Transverse colon (tissue), 4 donors: ENCODE data around the gene MATN3. TPM values are rescaled to one million over a fixed set of nuclear protein-coding genes. Genes with fewer than 3 reads are reported as not detected.
"Not testable (repeated sequence)": the region's sequence is repeated elsewhere in the genome, so short reads cannot be mapped to it uniquely, and the experiment has no call there.

Experiments
- DNase-seq: peaks from one replicate; pipeline ENCODE4 v3.0.0-alpha.2; 2019
- H3K27ac ChIP-seq, 4 donors: fragments of 200-600 bp; sonication (generic); 2 replicates each; pipeline ENCODE4 v1.5.1; 2016 to 2018; ENCODE audit warnings: inconsistent platforms in 4 of 4
- H3K27me3 ChIP-seq: fragments of 200-600 bp; sonication (generic); 2 replicates; pipeline ENCODE4 v1.5.1; 2017; ENCODE audit warnings: inconsistent platforms
- H3K36me3 ChIP-seq, 4 donors: fragments of 200-600 bp; sonication (generic); 2 replicates each; pipeline ENCODE4 v1.5.1; 2017 to 2019; ENCODE audit warnings: inconsistent platforms in 4 of 4
- H3K4me1 ChIP-seq, 4 donors: fragments of 200-600 bp; sonication (generic); 2 replicates each; pipeline ENCODE4 v1.5.1; 2017 to 2020; ENCODE audit warnings: inconsistent platforms in 4 of 4
- H3K4me3 ChIP-seq, 4 donors: fragments of 200-600 bp; sonication (generic); 1 replicate in 1 of 4; 2 replicates in 3 of 4; pipeline versions ENCODE4 v1.5.1 to v1.6.1; 2017 to 2019; ENCODE audit warnings: inconsistent platforms in 4 of 4
- H3K9me3 ChIP-seq, 2 donors: fragments of 200-600 bp; sonication (generic); 2 replicates each; pipeline ENCODE4 v1.5.1; 2017 to 2019; ENCODE audit warnings: inconsistent platforms in 2 of 2
- CTCF ChIP-seq, 5 experiments: fragments of 200-600 bp in 3 of 5; fragments of 450-650 bp in 2 of 5; sonication (generic) in 3 of 5; IDR thresholded peaks; 1 replicate in 2 of 5; 2 replicates in 3 of 5; pipeline ENCODE4 v1.5.1; 2016 to 2017; ENCODE audit warnings: antibody characterized with exemption in 5 of 5, inconsistent platforms in 3 of 5, mild to moderate bottlenecking in 2 of 5, moderate library complexity in 1 of 5
- EP300 ChIP-seq: sonication (generic); formaldehyde crosslinking; IDR thresholded peaks from one replicate; pipeline ENCODE4 v1.6.1; 2017; ENCODE audit warnings: antibody characterized with exemption, low read depth
- POLR2A ChIP-seq: fragments of 450-650 bp; IDR thresholded peaks from one replicate; pipeline ENCODE4 v1.6.1; 2016; ENCODE audit warnings: antibody characterized with exemption, mild to moderate bottlenecking, moderate library complexity
- POLR2AphosphoS5 ChIP-seq, 3 donors: sonication (generic); formaldehyde crosslinking; IDR thresholded peaks; one replicate each; pipeline ENCODE4 v1.6.1; 2016; ENCODE audit warnings: antibody characterized with exemption in 3 of 3
- WGBS, 2 donors: methylation state at CpG; one replicate each; pipeline ENCODE4 v1.1.5; 2018; ENCODE audit warnings: low coverage in 1 of 2; 5-methylcytosine and 5-hydroxymethylcytosine counted together
- in situ Hi-C, 4 donors: fragments of 200-750 bp; cut with MboI; loops; one replicate each; pipeline versions ENCODE4 v1.15.0 to v1.15.1; 2017; ENCODE audit warnings: low sequenced_read_pairs in 3 of 4, low pct_ligation_motif_present in 1 of 4, low pct_unique_long_range_greater_than_20kb in 1 of 4
- intact Hi-C: fragments of 100-400 bp; cut with DNase I; formaldehyde crosslinking; loops from one replicate; pipeline ENCODE4 v1.15.1; 2023; ENCODE audit warnings: low total_unique reads
- total RNA-seq, 4 donors: library from RNA; depleted of rRNA; stranded (reverse); fragments of >200 nt; gene quantifications; one replicate each; pipeline ENCODE4 v1.1.0, GENCODE V29; 2016

The MATN3 gene
- total RNA-seq, 4 donors from 2014 or later: 0.16 to 0.27 TPM; not detected in 2

- no peaks in the 10 kb centered on the region for H3K9me3 ChIP-seq
- peak overlapping the region; percentile 96 to 99 (median 98) for H3K27ac ChIP-seq
- no peaks in the 10 kb centered on the region for H3K36me3 ChIP-seq
- no peak for TF ChIP-seq EP300
- TF ChIP-seq POLR2A: peak; percentile 42
- peak in 1 of 3 donors; percentile 38 for TF ChIP-seq POLR2AphosphoS5 (IDR thresholded peaks at IDR 0.05)
- intact Hi-C loops: no loop called here
- H3K27me3 ChIP-seq: no peaks in the 10 kb centered on the region
- peak overlapping the region; percentile 58 to 91 (median 74) for H3K4me3 ChIP-seq
- peaks cover 5 to 40% (median 30%) of the 10 kb centered on the region in 4 donors for H3K4me1 ChIP-seq
- peak; percentile 36 for DNase-seq
- in situ Hi-C loops: no loop called here
- 0 to 1% methylated on average over 7 to 10 of the region's 10 CpGs for WGBS, 2 donors
Measured at GRCh38 chr2:20050104-20050645, 37.7 kb upstream of the MATN3 start.

GRCh38 chr2:20049637-20050036 is 37.2 kb upstream of the MATN3 start:
- DNase-seq: no peak
- H3K27me3 ChIP-seq: no peaks in the 10 kb centered on the region
- H3K36me3 ChIP-seq: no peaks in the 10 kb centered on the region
- peak overlapping the region; percentile 96 to 99 (median 98) for H3K27ac ChIP-seq
- H3K9me3 ChIP-seq: no peaks in the 10 kb centered on the region
- in situ Hi-C loops (no loop called here), intact Hi-C loops (no loop called here)
- TF ChIP-seq CTCF (IDR thresholded peaks at IDR 0.05) (no peak), POLR2AphosphoS5 (IDR thresholded peaks at IDR 0.05) (no peak), POLR2A (no peak), EP300 (no peak)
- WGBS, 2 donors: 6 to 9% methylated on average over 4 of the region's 4 CpGs
- H3K4me1 ChIP-seq: peaks cover 5 to 40% (median 30%) of the 10 kb centered on the region in 4 donors
- peak overlapping the region; percentile 3 to 91 (median 68) for H3K4me3 ChIP-seq

- intact Hi-C loops (no loop called here), in situ Hi-C loops (no loop called here)
- H3K4me1 ChIP-seq: peaks cover 5 to 48% (median 33%) of the 10 kb centered on the region in 4 donors
Measured at GRCh38 chr2:20048488-20049448, 36.3 kb upstream of the MATN3 start.

GRCh38 chr2:20045712-20046292 is 33.3 kb upstream of the MATN3 start:
- H3K27ac ChIP-seq, H3K4me3 ChIP-seq, H3K36me3 ChIP-seq, DNase-seq, in situ Hi-C loops, intact Hi-C loops, H3K9me3 ChIP-seq, H3K27me3 ChIP-seq: not testable (repeated sequence)
- peaks cover 5 to 56% (median 30%) of the 10 kb centered on the region in 4 donors for H3K4me1 ChIP-seq
- 70 to 78% methylated on average over 4 of the region's 4 CpGs for WGBS, 2 donors

More at GRCh38 chr2:20048488-20049448, 36.3 kb upstream of the MATN3 start:
- no peaks in the 10 kb centered on the region for H3K27me3 ChIP-seq
- no peaks in the 10 kb centered on the region for H3K9me3 ChIP-seq
- peak overlapping the region in 3 of 4 donors; percentile 58 to 91 (median 77) for H3K4me3 ChIP-seq
- TF ChIP-seq POLR2AphosphoS5 (IDR thresholded peaks at IDR 0.05): no peak
- no peak for TF ChIP-seq CTCF (IDR thresholded peaks at IDR 0.05)
- no peak for TF ChIP-seq POLR2A
- TF ChIP-seq EP300: no peak
- peak overlapping the region; percentile 96 to 99 (median 98) for H3K27ac ChIP-seq
- no peak for DNase-seq
- H3K36me3 ChIP-seq: no peaks in the 10 kb centered on the region
- 40 to 43% methylated on average over 3 to 6 of the region's 6 CpGs for WGBS, 2 donors

- in situ Hi-C loops (no loop called here), intact Hi-C loops (no loop called here)
- Histone ChIP-seq H3K4me3 (no peak overlapping the region), H3K27ac (no peak overlapping the region), H3K9me3 (no peaks in the 10 kb centered on the region), H3K27me3 (no peaks in the 10 kb centered on the region), H3K4me1 (peaks cover 5 to 53% (median 29%) of the 10 kb centered on the region in 4 donors), H3K36me3 (peaks cover 0 to 12% (median 5%) of the 10 kb centered on the region in 4 donors)
- no peak for DNase-seq
- TF ChIP-seq CTCF (IDR thresholded peaks at IDR 0.05): no peak
- TF ChIP-seq EP300: no peak
- TF ChIP-seq POLR2AphosphoS5 (IDR thresholded peaks at IDR 0.05): no peak
- TF ChIP-seq POLR2A: no peak
- WGBS, 2 donors: 91 to 94% methylated on average over 4 of the region's 4 CpGs
Measured at GRCh38 chr2:20044778-20045177, 32.3 kb upstream of the MATN3 start.
